HCT116 (cell line): ENCODE data around the gene WWOX. TPM values are rescaled to one million over a fixed set of nuclear protein-coding genes. Genes with fewer than 3 reads are reported as not detected.

Source experiments
- ATAC-seq: fragments of 200-7000 bp; cut with Tn5 transposase; 2 replicates; pipeline ENCODE4 v1.9.1; 2020; ENCODE audit warnings: mild to moderate bottlenecking, moderate library complexity
- BruUV-seq: library from RNA; stranded (reverse); fragments of 400-500 nt; replicated peaks from 2 replicates; lab custom pipeline; 2021; lab: Mats Ljungman, UMichigan
- CTCF ChIA-PET: fragments of 300-600 bp; sonication (Branson Sonifier 250); formaldehyde crosslinking; loops from one replicate; lab custom pipeline; 2021; ENCODE audit warnings: antibody characterized with exemption; lab: Charles Lee
- POLR2A ChIA-PET: fragments of 300-600, 350-600 bp; sonication (Branson Sonifier 250); formaldehyde crosslinking; loops from one replicate; lab custom pipeline; 2021; ENCODE audit warnings: antibody characterized with exemption; lab: Charles Lee
- RAD21 ChIA-PET, 2 experiments: fragments of 300-600 bp; sonication (Branson Sonifier 250); formaldehyde crosslinking; loops; one replicate each; lab custom pipeline; 2023; ENCODE audit warnings: low total read pairs in 2 of 2; ENCODE audit not compliant: uncharacterized antibody in 2 of 2, unreplicated experiment in 2 of 2, low non-redundant PET in 1 of 2; lab: Charles Lee
- DNase-seq: peaks from one replicate; pipeline ENCODE4 v3.0.0-alpha.2; 2010; ENCODE audit warnings: low read depth, low spot score
- H2AFZ ChIP-seq: fragments of 200-600 bp; shearing (Covaris generic), sonication (generic); 2 replicates; pipeline ENCODE4 v1.6.1; 2017; ENCODE audit warnings: low read depth, mixed run types, mixed read lengths, antibody characterized with exemption, low read length; ENCODE audit not compliant: poor library complexity, severe bottlenecking
- H3K27ac ChIP-seq: 2 replicates; pipeline ENCODE4 v1.5.1; 2012; ENCODE audit warnings: low read depth, low read length
- H3K27me3 ChIP-seq: fragments of 200-600 bp; sonication (generic); 2 replicates; pipeline ENCODE4 v1.6.1; 2016; ENCODE audit warnings: mixed run types, low read length, mixed read lengths; ENCODE audit not compliant: insufficient read depth
- H3K36me3 ChIP-seq, 2 experiments: fragments of 200-500 bp in 1 of 2; fragments of 200-600 bp in 1 of 2; sonication (Bioruptor generic) in 1 of 2; sonication (generic) in 1 of 2; 2 replicates each; pipeline versions ENCODE4 v1.5.1 to v1.6.1; 2014 to 2016; ENCODE audit warnings: low read length in 2 of 2, inconsistent platforms in 1 of 2, mixed read lengths in 1 of 2, mixed run types in 1 of 2; ENCODE audit not compliant: insufficient read depth in 2 of 2, control insufficient read depth in 1 of 2
- H3K4me1 ChIP-seq, 2 experiments: fragments of 200-600 bp in 1 of 2; sonication (generic) in 1 of 2; 2 replicates each; pipeline versions ENCODE4 v1.5.1 to v1.6.1; 2012 to 2017; ENCODE audit warnings: low read length in 2 of 2, inconsistent platforms in 1 of 2, mild to moderate bottlenecking in 1 of 2, mixed read lengths in 1 of 2, mixed run types in 1 of 2, moderate library complexity in 1 of 2; ENCODE audit not compliant: insufficient read depth in 2 of 2, control insufficient read depth in 1 of 2
- H3K4me2 ChIP-seq: fragments of 200-600 bp; sonication (generic); 2 replicates; pipeline ENCODE4 v1.6.1; 2017; ENCODE audit warnings: mixed run types, low read length, mixed read lengths
- H3K4me3 ChIP-seq, 2 experiments: fragments of 200-600 bp in 1 of 2; sonication (generic) in 1 of 2; replicated peaks in 1 of 2; 2 replicates each; pipeline ENCODE4 v1.5.1; 2011 to 2016; ENCODE audit warnings: low read length in 2 of 2, control low read depth in 1 of 2, low read depth in 1 of 2, mild to moderate bottlenecking in 1 of 2, mixed read lengths in 1 of 2, mixed run types in 1 of 2
- H3K79me2 ChIP-seq: fragments of 200-600 bp; sonication (generic); 2 replicates; pipeline ENCODE4 v1.6.1; 2017; ENCODE audit warnings: mild to moderate bottlenecking, mixed run types, low read length, moderate library complexity, mixed read lengths; ENCODE audit not compliant: insufficient read depth
- H3K9ac ChIP-seq: fragments of 200-600 bp; sonication (generic); 2 replicates; pipeline ENCODE4 v1.6.1; 2016; ENCODE audit warnings: low read length, mixed read lengths
- H3K9me2 ChIP-seq: fragments of 200-600 bp; sonication (generic), shearing (Covaris generic); 2 replicates; pipeline ENCODE4 v1.6.1; 2017; ENCODE audit warnings: mixed run types, mild to moderate bottlenecking, moderate library complexity; ENCODE audit not compliant: insufficient read depth
- H3K9me3 ChIP-seq, 2 experiments: fragments of 200-500 bp in 1 of 2; fragments of 200-600 bp in 1 of 2; sonication (Bioruptor generic) in 1 of 2; sonication (generic) in 1 of 2; 2 replicates each; pipeline ENCODE4 v1.6.1; 2014 to 2017; ENCODE audit warnings: low read length in 2 of 2, mixed read lengths in 2 of 2, inconsistent platforms in 1 of 2, low read depth in 1 of 2, mild to moderate bottlenecking in 1 of 2, mixed run types in 1 of 2, moderate library complexity in 1 of 2; ENCODE audit not compliant: control insufficient read depth in 1 of 2, insufficient read depth in 1 of 2
- H4K20me1 ChIP-seq: fragments of 200-600 bp; sonication (generic), shearing (Covaris generic); 2 replicates; pipeline ENCODE4 v1.6.1; 2017; ENCODE audit warnings: mixed run types, mild to moderate bottlenecking, moderate library complexity; ENCODE audit not compliant: insufficient read depth
- ATF3 ChIP-seq: IDR thresholded peaks from 2 replicates; pipeline ENCODE4 v1.6.1; 2012
- CEBPB ChIP-seq: IDR thresholded peaks from 2 replicates; pipeline ENCODE4 v1.6.1; 2012; ENCODE audit warnings: low read depth
- CTCF ChIP-seq, 3 experiments: fragments of 200-600 bp in 1 of 3; sonication (generic) in 1 of 3; IDR thresholded peaks in 2 of 3; conservative IDR thresholded peaks in 1 of 3; 2 replicates each; pipeline ENCODE4 v1.5.1; 2012 to 2017; ENCODE audit warnings: low read depth in 2 of 3, low read length in 2 of 3, antibody characterized with exemption in 1 of 3, borderline replicate concordance in 1 of 3, control low read depth in 1 of 3, mild to moderate bottlenecking in 1 of 3, mixed read lengths in 1 of 3, mixed run types in 1 of 3, moderate library complexity in 1 of 3; ENCODE audit not compliant: insufficient read depth in 1 of 3
- EGR1 ChIP-seq: IDR thresholded peaks from 2 replicates; pipeline ENCODE4 v1.6.1; 2012; ENCODE audit warnings: low read depth
- ELF1 ChIP-seq: IDR thresholded peaks from 2 replicates; pipeline ENCODE4 v1.6.1; 2012; ENCODE audit warnings: low read depth, borderline replicate concordance
- EZH2 ChIP-seq: fragments of 200-600 bp; sonication (generic); IDR thresholded peaks from 2 replicates; pipeline ENCODE4 v1.6.1; 2017; ENCODE audit warnings: antibody characterized with exemption, mixed run types
- EZH2phosphoT487 ChIP-seq: fragments of 200-600 bp; IDR thresholded peaks from 2 replicates; pipeline ENCODE4 v1.6.1; 2018; ENCODE audit warnings: antibody characterized with exemption, borderline replicate concordance
- JUND ChIP-seq: IDR thresholded peaks from 2 replicates; pipeline ENCODE4 v1.6.1; 2012
- POLR2A ChIP-seq: IDR thresholded peaks from 2 replicates; pipeline ENCODE4 v1.7.0; 2011; ENCODE audit warnings: borderline replicate concordance; ENCODE audit not compliant: insufficient read depth, insufficient read length; ENCODE audit errors: extremely low read depth
- RAD21 ChIP-seq: IDR thresholded peaks from 2 replicates; pipeline ENCODE4 v1.6.1; 2012; ENCODE audit warnings: low read depth, mild to moderate bottlenecking
- SIN3A ChIP-seq: IDR thresholded peaks from 2 replicates; pipeline ENCODE4 v1.6.1; 2012; ENCODE audit warnings: low read depth
- SP1 ChIP-seq: IDR thresholded peaks from 2 replicates; pipeline ENCODE4 v1.6.1; 2012; ENCODE audit warnings: low read depth
- TCF7L2 ChIP-seq: IDR thresholded peaks from 2 replicates; pipeline ENCODE4 v1.7.0; 2011; ENCODE audit warnings: borderline replicate concordance, inconsistent platforms; ENCODE audit not compliant: insufficient read depth, insufficient read length; ENCODE audit errors: extremely low read depth
- YY1 ChIP-seq: IDR thresholded peaks from 2 replicates; pipeline ENCODE4 v1.6.1; 2011; ENCODE audit warnings: low read length, low read depth, moderate library complexity, mild to moderate bottlenecking; ENCODE audit not compliant: insufficient replicate concordance; ENCODE audit errors: extremely low read depth
- ZFX ChIP-seq: fragments of 450-650 bp; IDR thresholded peaks from 2 replicates; pipeline ENCODE4 v1.6.1; 2017
- ZNF274 ChIP-seq: fragments of 200-500 bp; sonication (Bioruptor generic); IDR thresholded peaks from 2 replicates; pipeline ENCODE4 v1.6.1; 2014; ENCODE audit warnings: mild to moderate bottlenecking, low read depth, low read length, inconsistent platforms
- intact Hi-C: fragments of 100-400 bp; cut with micrococcal nuclease; formaldehyde crosslinking; loops from 2 replicates; pipeline ENCODE4 v1.10.0; 2022
- total RNA-seq: library from RNA; stranded (reverse); gene quantifications from one replicate; pipeline ENCODE4 v1.2.1, GENCODE V29; 2021; ENCODE audit not compliant: unreplicated experiment

WWOX gene
- total RNA-seq, 1 experiment from 2014 or later, result 13.7 TPM

GRCh38 chr16:78297066-78297666 is 197.7 kb downstream of the WWOX start:
- Histone ChIP-seq H3K36me3 (no peaks in the 10 kb centered on the region), H3K4me2 (no peak overlapping the region), H3K27me3 (no peaks in the 10 kb centered on the region), H3K9me2 (no peaks in the 10 kb centered on the region), H2AFZ (no peak overlapping the region), H3K4me1 (no peaks in the 10 kb centered on the region), H3K79me2 (no peaks in the 10 kb centered on the region), H3K4me3 (no peak overlapping the region), H3K9me3 (no peaks in the 10 kb centered on the region), H3K9ac (no peak overlapping the region), H4K20me1 (no peaks in the 10 kb centered on the region), H3K27ac (no peak overlapping the region)
- no TSS peak for BruUV-seq
- no peak for ATAC-seq
- intact Hi-C loops, result no loop called here
- ChIA-PET RAD21 (no interaction called here), POLR2A (no interaction called here), CTCF (no interaction called here)
- TF ChIP-seq CEBPB, result no peak
- TF ChIP-seq SIN3A, result no peak
- TF ChIP-seq ZNF274, result no peak
- no peak for TF ChIP-seq EZH2phosphoT487
- TF ChIP-seq POLR2A, result no peak
- no peak for TF ChIP-seq JUND
- TF ChIP-seq ELF1, result no peak
- no peak for TF ChIP-seq TCF7L2
- no peak for TF ChIP-seq EZH2
- no peak for TF ChIP-seq EGR1
- TF ChIP-seq ZFX, result no peak
- no peak for TF ChIP-seq ATF3
- no peak for TF ChIP-seq RAD21
- TF ChIP-seq CTCF (IDR thresholded peaks at IDR 0.05 in 2 of 3, conservative IDR thresholded peaks at IDR 0.05 in 1 of 3; ENCODE audit: borderline replicate concordance in 1 of 3, insufficient read depth in 1 of 3, low read depth in 2 of 3, low read length in 2 of 3), result no peak
- TF ChIP-seq YY1, result no peak
- TF ChIP-seq SP1, result no peak
- DNase-seq, result no peak
